ENCODE measurements around the gene NCAPG2.

GRCh38 chr7:158596745-158597144 lies 107.9 kb downstream of the NCAPG2 start:
- TF ChIP-seq REST (IDR thresholded peaks at IDR 0.05) (no peak), POLR2A (IDR thresholded peaks at IDR 0.05; ENCODE audit: low read length) (no peak), RAD21 (conservative IDR thresholded peaks at IDR 0.05 in 1 of 2, IDR thresholded peaks at IDR 0.05 in 1 of 2) (no peak), ZC3H11A (IDR thresholded peaks at IDR 0.05) (no peak), JUNB (IDR thresholded peaks at IDR 0.05) (no peak), MAFK (IDR thresholded peaks at IDR 0.05; ENCODE audit: partially characterized antibody) (no peak), FOSL2 (IDR thresholded peaks at IDR 0.05) (no peak), FOSL2 (CRISPR knock-in tag; IDR thresholded peaks at IDR 0.05) (no peak), KDM1A (IDR thresholded peaks at IDR 0.05; ENCODE audit: low read depth) (no peak), ZNF302 (CRISPR knock-in tag; IDR thresholded peaks at IDR 0.05) (no peak), ZSCAN20 (CRISPR knock-in tag; IDR thresholded peaks at IDR 0.05) (no peak), POLR2AphosphoS2 (conservative IDR thresholded peaks at IDR 0.05; ENCODE audit: low read length) (no peak), ESRRA (IDR thresholded peaks at IDR 0.05; ENCODE audit: borderline replicate concordance, low read length) (no peak)
- TF ChIP-seq, protein P1, sequence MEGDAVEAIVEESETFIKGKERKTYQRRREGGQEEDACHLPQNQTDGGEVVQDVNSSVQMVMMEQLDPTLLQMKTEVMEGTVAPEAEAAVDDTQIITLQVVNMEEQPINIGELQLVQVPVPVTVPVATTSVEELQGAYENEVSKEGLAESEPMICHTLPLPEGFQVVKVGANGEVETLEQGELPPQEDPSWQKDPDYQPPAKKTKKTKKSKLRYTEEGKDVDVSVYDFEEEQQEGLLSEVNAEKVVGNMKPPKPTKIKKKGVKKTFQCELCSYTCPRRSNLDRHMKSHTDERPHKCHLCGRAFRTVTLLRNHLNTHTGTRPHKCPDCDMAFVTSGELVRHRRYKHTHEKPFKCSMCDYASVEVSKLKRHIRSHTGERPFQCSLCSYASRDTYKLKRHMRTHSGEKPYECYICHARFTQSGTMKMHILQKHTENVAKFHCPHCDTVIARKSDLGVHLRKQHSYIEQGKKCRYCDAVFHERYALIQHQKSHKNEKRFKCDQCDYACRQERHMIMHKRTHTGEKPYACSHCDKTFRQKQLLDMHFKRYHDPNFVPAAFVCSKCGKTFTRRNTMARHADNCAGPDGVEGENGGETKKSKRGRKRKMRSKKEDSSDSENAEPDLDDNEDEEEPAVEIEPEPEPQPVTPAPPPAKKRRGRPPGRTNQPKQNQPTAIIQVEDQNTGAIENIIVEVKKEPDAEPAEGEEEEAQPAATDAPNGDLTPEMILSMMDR (IDR thresholded peaks at IDR 0.05), result no peak
